Mucosa of stomach (tissue), 1 donor: ENCODE measurements around the gene MACO1.
"Not testable (repeated sequence)": the region's sequence is repeated elsewhere in the genome, so short reads cannot be mapped to it uniquely, and the experiment has no call there.

ENCODE experiments used
- H3K27me3 ChIP-seq: one replicate; pipeline ENCODE4 v1.7.0; 2013; ENCODE audit warnings: mild to moderate bottlenecking, low read length; ENCODE audit not compliant: control insufficient read depth, insufficient read depth
- H3K36me3 ChIP-seq: one replicate; pipeline ENCODE4 v1.7.0; 2013; ENCODE audit warnings: low read length; ENCODE audit not compliant: control insufficient read depth, insufficient read depth
- H3K4me1 ChIP-seq: one replicate; pipeline ENCODE4 v1.7.0; 2013; ENCODE audit warnings: mild to moderate bottlenecking, low read length; ENCODE audit not compliant: control insufficient read depth, insufficient read depth
- H3K4me3 ChIP-seq: one replicate; pipeline ENCODE4 v1.7.0; 2013; ENCODE audit warnings: low read length
- H3K9ac ChIP-seq: one replicate; pipeline ENCODE4 v1.7.0; 2013; ENCODE audit warnings: mild to moderate bottlenecking, low read length, moderate library complexity
- H3K9me3 ChIP-seq: one replicate; pipeline ENCODE4 v1.7.0; 2013; ENCODE audit warnings: mild to moderate bottlenecking, low read length, moderate library complexity; ENCODE audit not compliant: control insufficient read depth
- donor health status: Pancreatic carcinoma.

Gene MACO1

DNA sequence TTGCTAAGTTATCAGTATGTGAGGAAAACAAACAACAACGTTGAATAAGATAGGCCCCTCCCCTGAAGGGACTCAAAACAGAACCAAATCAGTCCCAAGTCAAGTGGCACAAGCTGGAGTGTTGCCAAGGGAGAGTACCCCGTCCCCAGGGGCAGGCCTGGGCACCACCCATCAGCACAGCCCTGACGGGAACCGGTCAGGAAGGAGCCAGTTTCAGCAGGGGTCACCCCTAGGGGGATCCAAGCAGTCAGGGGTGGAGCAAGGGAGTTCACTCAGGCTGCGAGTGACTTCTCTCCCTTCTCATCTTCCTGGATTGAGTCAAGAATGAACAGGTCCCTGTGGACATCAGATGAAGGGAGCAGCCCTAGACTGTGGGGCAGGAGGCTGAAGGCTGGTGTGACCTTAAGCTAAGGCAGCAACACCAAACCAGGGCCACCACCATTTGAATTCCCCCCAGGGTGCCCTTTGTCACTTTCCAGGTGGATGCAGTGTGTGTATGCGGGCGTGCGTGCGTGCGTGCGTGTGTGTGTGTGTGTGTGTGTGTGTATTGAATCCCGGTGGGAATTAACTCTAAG, 24.9 kb upstream of the MACO1 start:
- H3K9me3 ChIP-seq, H3K27me3 ChIP-seq, H3K9ac ChIP-seq, H3K36me3 ChIP-seq, H3K4me1 ChIP-seq, H3K4me3 ChIP-seq: not testable (repeated sequence)

DNA sequence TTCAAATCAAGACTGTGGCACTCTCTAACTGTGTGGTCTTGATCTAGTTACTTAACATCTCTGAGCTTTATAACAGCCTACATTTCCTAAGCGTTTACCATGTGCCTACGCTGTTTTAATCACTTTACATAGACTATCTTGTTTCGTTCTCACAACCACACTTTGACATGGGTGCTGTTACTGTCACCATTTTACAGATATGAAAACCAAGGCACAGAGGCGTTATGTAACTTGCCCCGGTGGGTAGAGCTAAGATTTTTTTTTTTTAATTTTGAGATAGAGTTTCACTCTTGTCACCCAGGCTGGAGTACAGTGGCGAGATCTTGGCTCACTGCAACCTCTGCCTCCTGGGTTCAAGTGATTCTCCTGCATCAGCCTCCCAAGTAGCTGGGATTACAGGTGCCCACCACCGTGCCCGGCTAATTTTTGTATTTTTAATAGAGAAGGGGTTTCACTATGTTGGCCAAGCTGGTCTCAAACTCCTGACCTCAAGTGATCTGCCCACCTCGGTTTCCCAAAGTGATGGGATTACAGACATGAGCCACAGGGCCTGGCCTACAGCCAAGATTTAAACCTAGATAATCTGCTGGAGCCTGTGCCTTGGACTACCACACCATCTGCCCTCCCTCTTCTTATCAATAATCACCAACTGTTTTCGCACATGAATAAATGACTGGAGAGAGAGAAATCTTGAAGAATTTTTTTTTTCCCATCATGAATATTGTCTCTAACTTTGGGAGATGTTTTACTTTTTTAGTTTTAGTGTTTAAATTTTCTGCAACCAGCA, 20.9 kb upstream of the MACO1 start:
- not testable (repeated sequence) for H3K9me3 ChIP-seq, H3K4me1 ChIP-seq, H3K9ac ChIP-seq, H3K27me3 ChIP-seq, H3K4me3 ChIP-seq, H3K36me3 ChIP-seq

DNA sequence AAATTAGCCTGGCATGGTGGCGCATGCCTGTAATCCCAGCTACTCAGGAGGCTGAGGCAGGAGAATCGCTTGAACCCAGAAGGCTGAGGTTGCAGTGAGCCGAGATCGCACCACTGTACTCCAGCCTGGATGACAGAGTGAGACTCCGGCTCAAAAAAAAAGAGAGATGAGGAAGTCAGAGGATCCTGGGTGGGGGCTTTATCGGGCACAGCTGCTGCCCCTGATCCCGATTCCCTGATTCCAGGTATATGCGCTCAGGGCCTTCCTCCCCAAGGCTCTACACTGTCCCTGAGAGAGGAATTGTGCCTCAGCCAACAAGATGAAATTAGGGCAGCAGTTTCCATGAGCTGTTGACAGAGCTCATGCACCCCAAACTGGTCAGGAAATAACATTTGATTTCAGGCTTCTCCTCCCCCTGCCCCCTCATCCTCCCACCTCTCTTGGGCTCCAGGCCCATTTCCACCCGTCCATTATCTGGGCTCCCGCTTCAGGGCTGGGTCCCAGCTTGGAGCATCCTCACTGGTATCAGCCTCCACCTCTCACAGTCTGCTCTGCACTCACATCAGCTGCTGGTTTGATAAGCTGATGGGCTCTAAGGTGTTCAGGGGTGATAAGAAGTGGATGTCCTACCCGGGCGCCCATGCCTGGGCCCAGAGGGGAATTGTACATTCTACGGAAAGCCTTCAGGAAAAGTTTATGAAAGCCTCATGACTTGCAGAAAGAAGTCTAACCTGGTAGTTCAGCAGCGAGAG, 17.6 kb upstream of the MACO1 start:
- H3K36me3 ChIP-seq, H3K4me1 ChIP-seq, H3K9ac ChIP-seq, H3K4me3 ChIP-seq, H3K27me3 ChIP-seq, H3K9me3 ChIP-seq: not testable (repeated sequence)

DNA sequence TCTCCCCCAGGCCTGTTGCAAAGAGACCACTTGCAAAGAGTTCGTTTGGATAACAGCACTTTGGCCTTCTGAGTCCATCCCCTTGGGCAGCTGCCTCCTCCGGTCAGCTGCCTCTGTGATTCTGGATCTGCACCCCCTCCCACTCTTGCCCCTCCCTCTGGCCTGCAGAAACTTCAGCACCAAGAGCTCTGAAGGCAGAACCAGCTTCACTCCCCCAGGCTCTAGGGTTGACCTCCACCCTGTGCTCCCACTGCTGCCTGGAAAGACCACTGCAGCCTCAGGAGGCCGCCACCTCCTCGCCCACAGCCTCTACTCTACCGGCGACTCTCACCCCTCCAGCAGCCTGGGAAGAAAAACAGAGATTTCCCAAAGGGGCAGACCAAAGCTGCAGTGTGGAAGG, 16.5 kb upstream of the MACO1 start:
- not testable (repeated sequence) for H3K4me3 ChIP-seq, H3K9ac ChIP-seq, H3K9me3 ChIP-seq, H3K4me1 ChIP-seq, H3K36me3 ChIP-seq, H3K27me3 ChIP-seq

DNA sequence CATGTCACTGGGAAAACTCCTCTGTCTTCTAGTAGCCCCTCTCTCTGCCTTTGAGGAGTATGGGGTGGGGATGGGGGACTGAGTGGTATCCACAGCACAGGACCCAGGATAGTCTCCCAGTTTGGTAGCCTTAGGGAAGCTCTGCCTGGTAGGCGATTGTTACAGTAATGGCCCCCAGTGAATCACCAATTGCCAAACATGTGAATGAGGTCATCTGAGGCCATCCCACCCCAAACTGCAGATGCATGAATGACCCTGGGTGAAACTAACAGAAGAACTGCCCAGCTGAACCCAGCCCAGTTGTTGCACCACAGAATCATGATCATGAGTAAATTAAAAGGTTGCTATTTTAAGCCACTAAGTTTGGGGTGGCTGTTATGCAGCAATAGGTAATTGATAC, 16.1 kb upstream of the MACO1 start:
- not testable (repeated sequence) for H3K27me3 ChIP-seq, H3K36me3 ChIP-seq, H3K4me1 ChIP-seq, H3K9me3 ChIP-seq, H3K9ac ChIP-seq, H3K4me3 ChIP-seq

DNA sequence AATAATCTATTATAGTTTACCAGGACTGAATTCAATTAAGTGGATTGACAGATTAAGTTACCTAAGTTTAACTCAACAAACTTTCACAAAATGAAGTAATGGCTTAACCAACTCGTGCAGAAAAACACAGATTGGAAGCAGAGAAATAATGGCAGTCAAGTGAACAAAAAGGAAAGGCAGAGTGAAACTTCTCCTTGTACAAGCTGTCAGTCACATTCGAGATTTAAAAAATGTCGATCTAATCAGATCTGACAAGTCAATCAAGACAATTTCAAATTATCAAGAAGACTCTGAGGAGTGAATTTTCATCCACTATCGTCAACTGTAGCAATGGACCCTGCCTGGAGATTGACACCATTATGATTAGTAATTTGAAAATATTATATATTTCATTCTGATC, 13.4 kb upstream of the MACO1 start:
- H3K27me3 ChIP-seq, H3K4me3 ChIP-seq, H3K4me1 ChIP-seq, H3K9ac ChIP-seq, H3K36me3 ChIP-seq, H3K9me3 ChIP-seq: not testable (repeated sequence)

DNA sequence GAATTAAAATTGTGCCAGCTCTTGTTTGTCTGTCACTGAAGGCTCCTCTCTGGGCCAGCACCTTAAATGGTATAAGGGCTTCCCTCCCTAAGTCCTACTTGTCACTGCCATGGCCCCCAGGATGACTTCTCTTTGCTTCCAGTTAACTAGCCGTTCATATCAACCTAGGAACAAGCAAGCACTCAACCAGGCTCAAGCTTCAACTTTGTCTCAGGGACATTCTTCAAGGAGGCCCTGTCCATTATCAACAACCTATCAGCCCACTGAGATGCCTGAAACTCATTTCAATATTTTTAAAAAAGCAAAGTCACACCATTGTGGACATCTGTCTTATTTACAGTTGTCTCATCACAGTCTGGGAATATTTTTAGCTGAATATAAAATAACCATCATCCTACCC, 11.4 kb upstream of the MACO1 start:
- H3K27me3 ChIP-seq, H3K9ac ChIP-seq, H3K9me3 ChIP-seq, H3K4me1 ChIP-seq, H3K36me3 ChIP-seq, H3K4me3 ChIP-seq: not testable (repeated sequence)

DNA sequence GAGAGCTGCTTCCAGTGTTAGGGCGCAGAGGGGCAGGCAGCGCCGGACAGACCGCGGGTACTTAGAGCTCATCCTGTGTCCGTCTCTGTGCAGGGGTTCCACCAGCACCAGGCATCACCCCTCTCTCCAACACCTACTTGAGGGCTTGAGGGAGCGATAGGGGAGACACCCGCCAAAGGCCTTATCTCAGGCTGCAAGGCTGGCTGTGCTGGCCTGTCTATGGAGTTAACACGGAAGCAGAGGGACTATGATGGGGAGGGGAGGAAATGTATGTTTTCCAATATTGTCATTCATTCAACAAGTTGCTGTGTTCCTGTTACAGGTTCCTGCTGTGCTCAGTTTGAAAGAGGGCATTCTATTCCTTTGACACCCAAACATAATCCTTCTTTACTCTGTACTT, 10.0 kb upstream of the MACO1 start, which contains the start of gene RHCE:
RHCE (minus strand) TSS at position 111 of the 400 bp plus-strand sequence; CDS start at position 72, 39 bp downstream.
- not testable (repeated sequence) for H3K27me3 ChIP-seq, H3K9ac ChIP-seq, H3K9me3 ChIP-seq, H3K36me3 ChIP-seq, H3K4me1 ChIP-seq, H3K4me3 ChIP-seq

DNA sequence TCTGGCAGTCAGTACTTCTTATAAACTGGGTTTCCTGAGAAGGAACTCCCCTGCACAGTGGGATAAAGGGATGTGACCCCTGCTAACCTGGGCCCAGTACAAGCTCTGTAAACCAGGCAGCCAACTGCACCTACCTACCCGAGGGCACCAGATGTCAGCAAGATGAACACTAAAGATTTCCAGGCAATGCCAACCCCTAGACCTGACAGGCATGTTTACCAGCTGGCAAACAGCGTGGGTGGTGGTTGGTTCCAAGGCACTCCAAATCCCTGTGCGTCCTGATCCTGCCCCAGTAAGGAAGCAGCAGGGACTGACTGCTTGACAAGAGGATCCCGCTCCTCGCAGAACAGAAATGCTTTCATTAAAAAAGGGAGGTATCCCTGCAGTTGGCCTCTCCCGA, 7.5 kb upstream of the MACO1 start:
- not testable (repeated sequence) for H3K9me3 ChIP-seq, H3K27me3 ChIP-seq, H3K4me3 ChIP-seq, H3K36me3 ChIP-seq, H3K9ac ChIP-seq
- peaks cover 16% of the 10 kb centered on the region for H3K4me1 ChIP-seq

DNA sequence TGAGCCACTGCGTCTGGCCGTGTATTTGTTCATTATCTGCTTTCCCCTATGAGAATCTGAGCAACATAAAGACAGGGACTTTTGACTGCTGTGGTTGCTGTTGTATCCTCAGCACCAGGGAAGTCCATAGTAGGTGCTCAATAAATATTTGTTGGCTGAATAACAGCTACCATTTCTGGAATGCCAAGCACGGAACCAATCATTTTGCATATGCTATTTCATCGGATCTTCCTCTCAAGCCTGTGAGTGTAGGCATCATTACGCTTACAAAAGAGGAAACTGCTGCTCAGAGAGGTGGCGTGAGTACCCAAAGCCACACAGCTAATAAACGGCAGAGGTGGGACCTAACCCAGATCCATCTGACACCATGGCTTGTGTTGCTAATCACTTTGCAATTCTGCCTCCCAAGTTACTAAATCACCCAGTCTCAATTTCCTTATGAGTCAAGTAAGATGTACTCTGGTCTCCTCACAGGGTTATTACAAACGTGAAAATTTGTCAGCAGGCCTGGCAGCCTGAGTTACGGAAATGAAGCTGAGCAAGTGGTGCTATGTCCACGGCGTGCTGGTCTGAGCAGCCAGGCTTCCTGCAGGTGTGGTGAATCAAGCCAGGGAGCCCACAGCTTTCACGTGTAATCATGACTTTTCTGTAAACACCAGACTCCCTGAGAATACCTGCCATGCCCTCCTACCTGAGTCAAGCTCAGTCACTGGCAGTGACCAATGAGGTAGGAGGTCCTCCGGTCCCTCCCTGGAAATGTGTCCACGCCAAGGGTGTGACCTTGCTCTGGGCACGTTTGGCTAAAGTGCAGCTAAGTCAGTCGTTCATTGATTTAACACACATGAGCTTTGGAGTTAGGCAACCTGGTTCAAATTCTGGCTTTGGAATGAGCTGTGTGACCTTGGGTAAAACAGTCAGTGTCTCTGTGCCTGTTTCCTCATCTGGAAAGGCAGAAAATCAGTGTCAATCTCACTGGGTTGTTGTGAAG, 5.3 kb upstream of the MACO1 start:
- no peaks in the 10 kb centered on the region for H3K27me3 ChIP-seq
- H3K9me3 ChIP-seq = no peaks in the 10 kb centered on the region
- H3K36me3 ChIP-seq = no peaks in the 10 kb centered on the region
- peaks cover 21% of the 10 kb centered on the region for H3K4me1 ChIP-seq
- no peak overlapping the region for H3K4me3 ChIP-seq
- no peak overlapping the region for H3K9ac ChIP-seq

DNA sequence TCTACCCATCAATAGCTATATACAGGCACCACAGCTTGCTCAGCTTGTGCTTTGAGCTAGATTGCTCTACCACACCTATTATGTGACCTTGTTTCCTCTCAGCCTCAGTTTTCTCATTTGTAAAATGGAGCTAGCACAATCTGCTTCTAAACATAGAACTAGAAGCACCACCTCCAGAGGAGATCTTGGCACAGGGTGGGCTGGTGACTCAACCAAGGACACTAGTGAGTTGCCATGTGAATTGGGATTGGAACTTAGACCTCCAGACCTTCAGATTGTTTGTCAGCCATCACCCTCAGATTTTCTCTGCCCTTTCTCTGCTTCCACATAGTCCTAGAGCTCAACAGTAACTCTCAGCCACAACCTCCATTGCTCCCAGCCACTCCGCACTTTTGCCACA, 3.0 kb upstream of the MACO1 start:
- H3K9me3 ChIP-seq = no peaks in the 10 kb centered on the region
- H3K36me3 ChIP-seq = no peaks in the 10 kb centered on the region
- H3K27me3 ChIP-seq = no peaks in the 10 kb centered on the region
- H3K9ac ChIP-seq = no peak overlapping the region
- no peak overlapping the region for H3K4me3 ChIP-seq
- peaks cover 21% of the 10 kb centered on the region for H3K4me1 ChIP-seq
